GM19395 (cell line): Measurements from ENCODE around the gene CACNA1E.

ENCODE experiments used
- ATAC-seq: cut with Tn5 transposase; IDR thresholded peaks from one replicate; pipeline ENCODE4 v1.9.1; 2021; ENCODE audit warnings: mild to moderate bottlenecking, moderate library complexity; ENCODE audit not compliant: unreplicated experiment

CACNA1E gene

DNA sequence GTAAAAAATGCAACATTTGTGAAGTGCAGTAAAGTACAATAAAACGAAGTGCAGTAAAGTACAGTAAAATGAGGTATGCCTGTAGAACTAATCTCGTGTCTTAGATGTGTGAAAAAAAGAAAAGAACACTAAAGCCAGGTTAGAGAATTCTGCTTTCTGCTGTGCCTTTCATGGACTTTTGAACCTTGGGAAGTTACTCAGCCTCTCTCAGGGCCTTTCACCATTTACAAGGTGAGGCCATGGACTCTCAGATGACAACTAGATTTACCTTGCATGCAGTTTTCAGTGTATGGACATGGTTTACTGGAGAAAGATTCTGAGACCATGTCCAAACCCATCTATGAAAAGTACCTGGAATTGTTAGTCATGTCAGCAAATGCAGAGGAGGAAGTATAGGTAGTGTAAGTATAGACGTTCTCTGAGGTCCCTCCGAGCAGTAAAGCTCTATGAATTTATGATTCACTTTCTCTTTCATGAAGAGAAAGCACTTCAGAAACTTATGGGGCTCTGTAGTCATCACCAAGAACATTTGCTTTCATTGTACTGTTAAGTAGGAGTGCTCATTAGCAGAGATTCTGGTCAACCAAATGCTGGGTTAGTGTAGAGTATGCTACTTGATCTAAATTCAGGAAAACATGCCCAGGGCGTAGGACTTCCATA is 143.1 kb downstream of the CACNA1E start:
- no peak for ATAC-seq

DNA sequence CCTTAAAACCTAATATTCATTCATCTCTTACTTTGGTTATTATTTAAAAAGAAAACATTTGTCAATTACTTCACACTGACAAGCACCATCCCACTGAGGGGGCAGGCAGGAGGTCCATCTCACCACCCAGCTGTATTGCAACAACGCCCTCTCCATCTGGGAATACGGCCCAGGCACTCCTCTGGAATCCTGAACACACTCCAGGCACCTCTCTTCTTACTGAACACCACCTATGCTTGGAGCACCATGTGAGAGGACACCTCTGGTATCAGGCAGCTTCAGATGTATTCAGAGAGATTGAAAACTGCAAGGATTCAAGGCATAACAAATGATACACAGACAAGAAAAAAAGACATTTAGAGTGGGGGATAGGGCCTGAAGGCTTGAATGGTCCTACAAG is 147.1 kb downstream of the CACNA1E start:
- ATAC-seq = no peak

- ATAC-seq = no peak
Observed at GRCh38 chr1:181630838-181631237, 147.5 kb downstream of the CACNA1E start.

DNA sequence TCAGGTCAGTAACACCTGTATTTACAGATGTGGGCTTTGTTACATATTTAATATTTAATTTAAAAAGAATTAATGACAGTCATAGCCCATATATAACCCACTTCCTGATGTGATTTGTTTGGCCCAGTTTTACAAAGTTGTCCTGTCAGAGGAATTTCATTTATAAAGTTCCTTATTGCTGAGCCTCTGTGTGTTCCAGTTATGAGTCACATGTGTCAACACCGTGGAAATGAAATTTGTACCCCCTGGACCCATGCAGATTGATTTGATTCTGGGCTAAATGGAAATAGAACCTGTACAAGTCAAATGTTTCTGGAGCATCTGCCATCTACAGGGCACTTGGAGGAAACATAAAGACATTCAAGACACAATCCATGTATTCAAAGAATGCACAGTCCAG is 149.2 kb downstream of the CACNA1E start:
- no peak for ATAC-seq

DNA sequence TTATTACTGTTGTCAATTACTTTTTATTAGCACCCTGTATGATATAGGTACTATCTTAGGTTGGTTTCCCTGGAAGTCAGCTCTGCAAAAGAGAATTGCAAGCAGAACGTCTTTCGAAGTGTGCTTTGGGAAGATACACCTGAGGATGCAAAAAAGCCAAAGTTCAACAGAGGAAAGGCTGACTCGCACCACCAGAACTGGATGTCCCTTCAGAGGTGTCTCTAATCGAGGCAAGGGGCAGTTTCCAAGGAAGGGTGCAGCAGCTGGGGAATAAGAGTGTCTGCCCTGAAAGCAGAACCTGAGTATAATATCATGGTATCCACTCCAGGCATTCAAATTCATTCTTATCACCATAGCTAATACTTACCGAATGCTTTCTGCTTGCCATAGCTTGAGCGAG is 149.6 kb downstream of the CACNA1E start:
- ATAC-seq = no peak

DNA sequence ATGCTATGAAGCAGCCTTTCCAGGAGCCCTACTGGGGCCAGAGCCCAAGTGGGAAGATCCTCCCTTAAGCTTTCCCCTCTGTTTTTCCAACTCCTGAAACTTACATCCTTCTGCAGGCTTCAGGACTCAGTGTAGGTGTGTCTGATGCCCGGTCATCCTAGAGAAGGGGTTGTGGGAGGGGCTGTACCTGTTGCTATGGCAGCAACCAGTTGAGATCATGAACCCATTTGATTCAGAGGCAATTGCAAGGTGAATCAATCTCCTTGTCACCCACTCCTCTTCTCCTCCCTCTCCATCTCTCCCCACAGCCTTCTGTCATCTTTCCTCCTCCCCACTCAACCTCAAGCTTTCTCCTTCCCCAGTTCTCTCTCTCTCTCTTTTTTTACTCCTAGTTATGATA is 151.8 kb downstream of the CACNA1E start:
- ATAC-seq = no peak

GRCh38 chr1:181637998-181638397 is 154.7 kb downstream of the CACNA1E start:
- no peak for ATAC-seq

DNA sequence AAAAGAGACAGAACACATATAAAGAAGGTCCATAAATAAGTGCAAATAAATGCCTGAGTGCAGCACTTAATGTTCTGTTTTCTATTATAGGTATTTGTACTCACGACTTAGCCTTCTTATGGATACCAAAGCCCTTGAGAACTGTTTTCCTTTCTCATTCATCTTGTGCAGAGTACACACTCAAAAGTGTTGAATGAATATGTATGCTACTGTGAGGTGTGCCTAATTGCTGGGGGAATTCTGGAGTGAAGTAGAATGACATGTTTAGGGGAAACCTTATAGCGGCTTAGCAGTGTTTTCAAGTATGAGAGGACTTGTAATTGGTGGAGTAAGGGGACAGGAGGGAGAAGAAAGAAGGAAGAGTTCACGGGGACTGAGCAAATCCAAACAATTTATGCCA is 157.6 kb downstream of the CACNA1E start:
- ATAC-seq = no peak

DNA sequence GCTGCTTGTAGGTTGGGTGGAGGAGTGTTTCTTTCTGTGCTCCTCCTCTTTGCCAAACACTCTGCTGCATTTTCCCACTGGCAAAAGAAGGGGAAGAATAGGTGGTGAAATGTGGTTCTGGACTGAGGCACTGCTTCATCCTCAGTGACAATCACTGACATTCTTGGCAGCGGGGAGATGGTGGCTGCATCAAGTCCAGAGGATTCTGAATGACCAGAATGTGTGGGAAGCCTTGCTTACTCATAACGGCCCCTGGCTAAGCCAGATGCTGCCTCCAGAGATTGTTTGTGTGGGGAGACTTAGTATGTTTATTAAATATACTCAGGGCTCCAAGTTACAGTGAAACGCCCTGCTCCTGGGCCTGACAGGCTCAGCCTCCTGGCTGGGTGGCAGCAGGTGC is 160.3 kb downstream of the CACNA1E start:
- ATAC-seq = no peak

GRCh38 chr1:181645171-181645570 is 161.9 kb downstream of the CACNA1E start:
- no peak for ATAC-seq

DNA sequence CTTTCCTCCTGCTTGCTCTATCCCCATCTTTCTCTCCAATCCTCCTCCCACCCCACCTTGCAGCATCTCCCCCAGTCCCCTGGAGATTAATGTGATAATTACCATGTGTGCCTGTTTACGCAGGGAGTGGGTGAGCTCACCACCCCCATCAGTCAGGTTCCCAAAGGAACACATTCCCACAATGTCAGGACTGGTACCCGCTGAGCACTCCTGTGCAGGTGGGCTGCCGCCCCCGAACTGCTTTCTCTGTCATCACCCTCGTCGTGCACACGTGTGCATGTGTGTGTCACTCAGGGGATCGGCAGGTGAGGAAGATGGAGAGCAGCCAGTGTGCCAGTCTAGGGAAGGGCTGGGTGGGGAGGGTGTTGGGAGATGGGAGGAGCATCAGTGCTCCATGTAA is 163.4 kb downstream of the CACNA1E start:
- no peak for ATAC-seq

GRCh38 chr1:181647314-181648035 is 164.2 kb downstream of the CACNA1E start:
- ATAC-seq = no peak

DNA sequence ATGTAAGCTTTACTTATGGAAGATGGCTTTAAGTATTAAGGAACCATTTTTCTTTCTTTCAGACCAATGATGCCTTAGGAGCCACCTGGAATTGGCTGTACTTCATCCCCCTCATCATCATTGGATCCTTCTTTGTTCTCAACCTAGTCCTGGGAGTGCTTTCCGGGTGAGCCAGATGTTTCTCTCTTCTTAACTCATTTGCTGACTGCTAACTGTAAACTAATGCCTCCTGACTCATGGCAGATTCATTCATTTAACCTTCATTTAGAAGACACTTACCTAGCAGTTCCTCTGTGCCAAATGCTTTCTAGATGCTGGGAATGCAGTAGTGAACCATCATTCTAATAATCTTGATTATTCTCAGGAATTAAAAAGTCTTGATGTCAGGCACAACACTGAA is 168.0 kb downstream of the CACNA1E start:
- no peak for ATAC-seq

- no peak for ATAC-seq
Observed at GRCh38 chr1:181655756-181656155, 172.4 kb downstream of the CACNA1E start.

DNA sequence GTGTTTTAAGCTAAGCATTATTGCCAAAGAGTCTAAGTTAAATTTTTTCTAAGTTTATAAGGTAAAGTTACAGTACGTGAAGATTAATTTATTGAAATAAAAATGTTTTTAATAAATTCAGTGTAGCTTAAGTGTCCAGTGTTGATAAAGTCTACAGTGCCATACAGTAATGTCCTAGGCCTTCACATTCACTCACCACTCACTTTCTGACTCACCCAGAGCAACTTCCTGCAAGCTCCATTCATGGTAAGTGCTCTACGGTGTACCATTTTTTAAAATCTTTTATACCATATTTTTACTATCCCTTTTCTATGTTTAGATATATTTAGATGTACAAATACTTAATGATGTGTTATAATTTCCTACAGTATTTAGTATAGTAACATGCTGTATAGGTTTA is 173.2 kb downstream of the CACNA1E start:
- no peak for ATAC-seq

- no peak for ATAC-seq
Observed at GRCh38 chr1:181658581-181658980, 175.3 kb downstream of the CACNA1E start.

GRCh38 chr1:181659321-181659957 is 176.1 kb downstream of the CACNA1E start:
- ATAC-seq = no peak

DNA sequence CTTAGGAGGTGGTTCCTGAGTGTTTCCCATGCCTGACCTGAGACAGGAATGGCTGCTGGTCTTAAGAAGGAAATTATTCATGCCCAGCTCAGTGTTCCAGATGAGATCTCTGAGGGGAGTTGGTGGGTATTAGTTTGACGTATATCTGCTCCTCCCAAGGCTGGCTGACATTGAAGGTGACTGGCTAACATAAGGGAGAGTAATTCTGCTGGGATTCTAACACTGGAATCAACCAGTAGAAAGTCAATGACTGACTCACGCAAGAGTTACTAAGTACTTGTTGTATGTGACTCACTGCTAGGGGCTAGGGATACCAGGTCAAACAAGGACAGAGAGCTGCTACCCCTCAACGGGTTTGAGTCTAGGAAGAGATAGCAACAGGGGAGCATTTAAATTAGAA is 177.3 kb downstream of the CACNA1E start:
- no peak for ATAC-seq

GRCh38 chr1:181661569-181661968 is 178.3 kb downstream of the CACNA1E start:
- ATAC-seq = no peak

DNA sequence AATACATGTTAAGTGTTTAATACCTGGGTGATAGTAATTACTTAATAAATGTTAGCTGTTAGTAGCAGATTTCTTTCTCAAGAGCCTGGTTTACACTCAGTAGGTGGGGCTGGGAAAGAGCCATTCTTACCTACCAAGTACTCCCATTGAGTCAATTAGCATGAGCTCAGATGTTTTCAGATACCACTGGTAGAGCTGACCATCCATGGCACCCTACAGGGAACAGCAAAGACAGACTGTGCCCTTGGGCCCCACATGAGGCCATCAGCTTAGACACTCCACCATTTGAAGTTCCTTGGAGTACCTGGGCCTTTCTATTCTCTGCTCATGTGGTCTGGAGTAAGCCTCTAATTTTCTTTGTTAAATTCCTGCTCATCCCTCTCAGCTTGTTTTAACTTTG is 179.3 kb downstream of the CACNA1E start:
- ATAC-seq = no peak

DNA sequence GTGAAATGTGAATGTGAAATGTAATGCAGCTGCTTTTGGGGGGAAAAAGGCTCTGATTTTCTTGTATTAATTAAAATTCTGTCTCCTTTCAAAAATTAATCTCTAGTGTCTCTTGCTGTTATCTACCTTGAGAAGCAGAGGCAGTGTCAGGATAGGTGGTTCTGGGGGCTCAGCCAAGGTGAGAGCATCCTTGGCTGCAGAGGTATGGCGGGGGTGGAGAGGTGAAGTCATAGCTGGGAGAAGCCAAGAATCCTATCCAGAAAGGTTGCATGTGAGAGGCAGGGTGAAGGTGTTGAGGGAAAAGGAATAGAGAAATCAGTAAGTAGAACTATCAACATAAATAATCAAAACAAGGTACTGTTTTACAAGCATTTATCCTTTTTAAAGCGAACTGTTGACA is 181.2 kb downstream of the CACNA1E start:
- ATAC-seq = no peak

DNA sequence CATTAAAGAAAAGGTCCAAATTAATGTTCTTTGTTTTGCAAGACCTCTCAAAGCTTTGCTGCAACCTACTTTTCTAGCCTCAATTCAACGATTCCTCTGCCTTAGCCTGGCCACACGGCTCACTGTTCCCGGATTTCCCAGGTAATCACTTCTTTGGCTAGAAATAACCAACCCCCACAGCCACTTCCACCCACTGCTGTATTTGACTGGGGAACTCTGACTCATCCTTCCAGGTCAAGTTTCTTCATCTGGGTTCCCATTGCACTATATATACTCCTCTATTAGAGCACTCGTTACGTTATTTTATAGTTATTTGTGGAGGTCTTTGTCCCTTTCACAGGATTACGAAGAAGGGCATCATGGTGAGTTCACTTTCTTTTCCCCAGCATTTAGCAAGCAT is 185.9 kb downstream of the CACNA1E start:
- no peak for ATAC-seq
